Urinary bladder (tissue), 4 donors: ENCODE measurements around the gene HEMK1. TPM values are rescaled to one million over a fixed set of nuclear protein-coding genes. Genes with fewer than 3 reads are reported as not detected.

Experiments
- DNase-seq: peaks from one replicate; pipeline ENCODE4 v3.0.0-alpha.2; 2015; ENCODE audit errors: extremely low spot score
- H3K27ac ChIP-seq: one replicate; pipeline ENCODE4 v1.5.1; 2013; ENCODE audit warnings: low read depth, mild to moderate bottlenecking, moderate library complexity
- H3K36me3 ChIP-seq: one replicate; pipeline ENCODE4 v1.6.1; 2013; ENCODE audit warnings: mild to moderate bottlenecking, moderate library complexity; ENCODE audit not compliant: insufficient read depth
- H3K4me1 ChIP-seq: one replicate; pipeline ENCODE4 v1.6.1; 2013; ENCODE audit warnings: mild to moderate bottlenecking, moderate library complexity; ENCODE audit not compliant: insufficient read depth
- H3K4me3 ChIP-seq: one replicate; pipeline ENCODE4 v1.5.1; 2013; ENCODE audit warnings: low read depth, low read length
- WGBS: extraction: QIAGEN DNeasy Blood & Tissue Kit; methylation state at CpG from one replicate; pipeline ENCODE4 v1.1.7; 2013; 5-methylcytosine and 5-hydroxymethylcytosine counted together
- polyA plus RNA-seq: library from polyadenylated mRNA; stranded (reverse); fragments of 200-250 nt; gene quantifications from one replicate; pipeline ENCODE4 v1.2.3, GENCODE V29; 2013
- total RNA-seq: library from RNA; depleted of rRNA; stranded (reverse); fragments of >200 nt; gene quantifications from one replicate; pipeline ENCODE4 v1.2.3, GENCODE V29; 2014
- donor health status: healthy with polysubstance abuse.
- donor health status: healthy.

HEMK1 gene
- total and polyA plus RNA-seq, 2 donors = 15.0 to 17.6 TPM

DNA sequence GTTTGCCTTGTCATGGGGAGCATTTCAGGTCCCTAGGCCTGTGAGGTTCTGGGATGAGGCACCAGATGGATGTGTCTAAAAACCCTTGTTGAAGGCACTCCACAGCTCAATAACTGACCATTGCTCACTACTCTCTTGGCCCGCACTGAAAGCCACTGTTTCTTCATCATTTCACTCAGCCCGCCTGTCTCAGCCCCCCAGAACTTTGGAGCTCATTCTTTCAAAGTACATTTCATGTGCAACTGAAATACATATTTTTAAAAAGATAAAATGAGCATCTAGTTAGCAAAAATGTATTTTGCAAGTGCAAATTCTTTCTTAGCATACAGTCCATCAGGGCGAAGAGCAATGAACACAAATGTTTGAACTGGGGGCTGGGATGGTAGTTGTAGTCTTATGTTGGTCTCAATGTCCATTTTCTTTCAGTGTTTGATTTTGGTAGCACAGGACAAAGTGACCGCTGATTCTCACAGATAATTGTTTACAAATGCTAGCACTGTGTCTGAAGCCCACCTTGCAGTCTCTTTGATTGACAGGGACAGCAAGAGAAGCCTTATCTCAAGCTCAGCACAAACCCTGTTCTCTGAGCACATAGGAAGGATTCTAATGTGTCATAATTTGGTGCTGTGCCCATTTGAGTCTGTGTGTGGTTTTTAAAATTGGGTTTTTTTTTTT is 19.6 kb downstream of the HEMK1 start:
- Histone ChIP-seq H3K4me3 (no peak overlapping the region), H3K36me3 (no peaks in the 10 kb centered on the region), H3K4me1 (no peaks in the 10 kb centered on the region), H3K27ac (no peak overlapping the region)
- WGBS = 86% methylated on average over 4 of the region's 4 CpGs
- no peak for DNase-seq

DNA sequence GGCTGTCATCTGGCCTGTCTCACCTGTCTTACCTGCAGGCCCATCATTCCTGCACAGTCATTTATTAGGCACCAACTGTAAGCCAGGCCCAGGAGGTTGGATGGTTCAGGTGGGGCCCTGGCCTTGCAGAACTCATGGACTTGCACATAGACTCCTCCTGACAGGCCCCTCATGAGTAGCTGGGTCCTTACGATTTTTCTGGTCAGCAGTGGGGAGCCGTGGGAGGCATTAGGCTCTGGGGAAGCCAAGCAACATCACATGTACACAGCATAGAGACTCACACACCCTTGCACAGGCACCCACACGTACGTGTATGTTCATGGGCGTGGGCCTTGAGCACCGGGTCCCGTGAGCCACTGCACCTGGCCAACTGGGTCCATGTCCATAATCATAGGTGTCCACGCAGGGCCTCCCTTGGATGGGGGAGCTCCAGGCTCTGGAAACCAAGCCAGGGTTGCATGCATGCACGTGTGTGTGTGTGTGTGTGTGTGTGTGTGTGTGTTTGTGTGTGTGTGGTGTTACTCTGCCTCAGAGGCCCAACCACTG is 21.9 kb downstream of the HEMK1 start:
- DNase-seq = no peak
- H3K4me3 ChIP-seq = no peak overlapping the region
- H3K36me3 ChIP-seq = no peaks in the 10 kb centered on the region
- 61% methylated on average over 9 of the region's 9 CpGs for WGBS
- no peaks in the 10 kb centered on the region for H3K4me1 ChIP-seq
- no peak overlapping the region for H3K27ac ChIP-seq

- no peaks in the 10 kb centered on the region for H3K4me1 ChIP-seq
- no peak for DNase-seq
- WGBS = 46% methylated on average over 5 of the region's 5 CpGs
Measured at GRCh38 chr3:50592568-50592967, 23.2 kb downstream of the HEMK1 start.

GRCh38 chr3:50594253-50594785 is 25.0 kb downstream of the HEMK1 start:
- Histone ChIP-seq H3K4me1 (no peaks in the 10 kb centered on the region), H3K27ac (no peak overlapping the region), H3K4me3 (no peak overlapping the region), H3K36me3 (no peaks in the 10 kb centered on the region)
- 37% methylated on average over 2 of the region's 2 CpGs for WGBS
- DNase-seq = no peak

More at GRCh38 chr3:50592568-50592967, 23.2 kb downstream of the HEMK1 start:
- no peak overlapping the region for H3K27ac ChIP-seq
- H3K4me3 ChIP-seq = no peak overlapping the region
- no peaks in the 10 kb centered on the region for H3K36me3 ChIP-seq

GRCh38 chr3:50599115-50599715 is 29.9 kb downstream of the HEMK1 start:
- no peaks in the 10 kb centered on the region for H3K4me1 ChIP-seq
- H3K36me3 ChIP-seq = no peaks in the 10 kb centered on the region
- no peak overlapping the region for H3K4me3 ChIP-seq
- WGBS = 94% methylated on average over 6 of the region's 6 CpGs
- no peak for DNase-seq
- H3K27ac ChIP-seq = no peak overlapping the region

DNA sequence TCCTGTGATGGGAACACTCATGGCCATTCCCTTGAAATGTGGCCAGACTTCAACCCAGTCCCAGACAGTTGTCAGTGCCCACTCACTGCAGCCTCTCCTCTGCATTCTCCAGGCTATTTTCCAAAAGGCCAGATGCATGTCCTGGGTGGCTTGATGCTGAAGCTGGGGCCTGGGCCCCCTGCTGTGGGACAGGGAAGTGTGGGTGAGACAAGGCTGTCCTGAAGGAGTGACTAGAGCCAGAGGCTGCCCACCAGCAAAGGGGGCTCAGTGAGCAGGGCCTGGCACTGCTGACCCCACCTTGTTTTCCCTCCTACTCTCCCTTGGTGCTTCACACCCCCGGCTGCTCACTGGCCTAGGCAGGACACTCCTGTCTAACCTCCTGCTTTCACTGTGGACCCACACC is 30.4 kb downstream of the HEMK1 start:
- H3K27ac ChIP-seq = no peak overlapping the region
- no peaks in the 10 kb centered on the region for H3K4me1 ChIP-seq
- no peaks in the 10 kb centered on the region for H3K36me3 ChIP-seq
- no peak overlapping the region for H3K4me3 ChIP-seq
- 79% methylated on average over 1 of the region's 1 CpG for WGBS
- no peak for DNase-seq

DNA sequence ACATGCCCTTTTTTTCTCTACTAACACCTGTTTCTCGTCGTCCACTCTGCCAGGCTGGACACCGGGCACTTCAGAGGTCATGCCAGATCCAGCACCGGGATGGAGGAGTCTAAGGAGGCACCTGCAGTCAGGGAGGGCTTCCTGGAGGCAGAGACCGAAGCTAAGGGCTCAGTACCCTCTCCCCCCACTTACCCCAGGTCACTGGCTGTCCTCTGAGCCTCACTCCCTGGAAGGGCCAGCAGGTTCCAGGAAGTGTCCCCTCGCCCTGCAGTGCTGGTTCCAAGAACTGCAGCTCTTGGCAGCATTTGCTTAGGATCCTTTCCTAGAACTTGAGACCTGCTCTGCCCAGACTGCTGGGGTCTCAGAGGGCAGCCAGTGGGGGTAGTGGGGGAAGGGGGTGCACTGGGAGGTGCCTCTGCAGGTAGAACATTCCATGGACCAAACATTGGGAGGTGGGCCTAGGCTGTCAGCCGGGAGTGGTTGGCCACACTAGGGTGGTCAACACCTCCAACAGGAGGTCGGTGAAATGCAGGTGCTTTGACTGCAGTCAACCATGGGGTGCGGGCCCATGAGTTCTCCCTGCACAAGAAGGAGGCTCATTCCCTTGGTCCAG is 30.9 kb downstream of the HEMK1 start:
- no peak for DNase-seq
- no peaks in the 10 kb centered on the region for H3K4me1 ChIP-seq
- no peaks in the 10 kb centered on the region for H3K36me3 ChIP-seq
- WGBS = 77% methylated on average over 9 of the region's 9 CpGs
- H3K27ac ChIP-seq = peak overlapping the region; percentile 77
- H3K4me3 ChIP-seq = no peak overlapping the region

DNA sequence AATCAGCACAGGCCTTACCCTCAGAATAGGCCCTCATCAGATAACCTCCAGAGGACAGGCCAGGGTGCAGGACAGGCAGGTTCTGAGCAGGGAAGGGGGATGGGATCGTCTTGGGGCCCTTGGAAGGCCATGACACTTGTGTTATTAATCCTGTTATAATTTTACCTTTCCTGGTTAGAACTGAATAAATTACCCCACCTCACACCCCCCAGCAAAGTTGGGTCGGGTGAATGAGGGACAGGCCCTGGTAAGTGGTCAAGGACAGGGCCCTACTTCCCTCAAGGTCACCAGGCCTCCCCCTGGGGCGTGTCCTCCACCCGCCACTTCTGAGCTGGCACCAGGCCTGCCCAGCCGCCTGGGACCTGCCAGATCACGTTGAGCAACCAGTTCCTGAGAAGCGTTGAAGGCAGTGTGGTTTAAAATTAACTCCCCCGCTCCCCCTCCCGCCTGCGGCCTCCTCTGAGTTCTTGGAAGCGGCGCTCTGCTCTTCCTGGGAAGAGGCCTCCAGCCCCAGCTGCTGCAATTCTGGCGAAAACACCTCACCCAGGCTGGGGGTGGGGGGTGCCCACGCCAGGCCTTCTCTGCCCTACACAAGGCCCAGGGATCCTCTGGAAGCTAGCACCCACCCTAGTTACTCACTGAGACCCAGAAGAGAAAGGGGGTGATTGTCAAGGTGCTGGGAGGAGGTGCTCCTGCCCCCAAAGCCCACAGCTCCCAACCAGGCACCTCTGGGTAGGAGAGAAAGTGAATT is 31.7 kb downstream of the HEMK1 start:
- Histone ChIP-seq H3K36me3 (no peaks in the 10 kb centered on the region), H3K27ac (peak overlapping the region; percentile 95), H3K4me3 (no peak overlapping the region), H3K4me1 (no peaks in the 10 kb centered on the region)
- peak; percentile 85 for DNase-seq
- WGBS = 2% methylated on average over 14 of the region's 14 CpGs

- 70% methylated on average over 9 of the region's 9 CpGs for WGBS
- Histone ChIP-seq H3K4me3 (no peak overlapping the region), H3K36me3 (no peaks in the 10 kb centered on the region), H3K27ac (peak overlapping the region; percentile 95), H3K4me1 (no peaks in the 10 kb centered on the region)
- no peak for DNase-seq
Measured at GRCh38 chr3:50602595-50603191, 33.4 kb downstream of the HEMK1 start.

GRCh38 chr3:50603261-50604109 is 34.2 kb downstream of the HEMK1 start:
- 68% methylated on average over 4 of the region's 4 CpGs for WGBS
- no peak for DNase-seq

DNA sequence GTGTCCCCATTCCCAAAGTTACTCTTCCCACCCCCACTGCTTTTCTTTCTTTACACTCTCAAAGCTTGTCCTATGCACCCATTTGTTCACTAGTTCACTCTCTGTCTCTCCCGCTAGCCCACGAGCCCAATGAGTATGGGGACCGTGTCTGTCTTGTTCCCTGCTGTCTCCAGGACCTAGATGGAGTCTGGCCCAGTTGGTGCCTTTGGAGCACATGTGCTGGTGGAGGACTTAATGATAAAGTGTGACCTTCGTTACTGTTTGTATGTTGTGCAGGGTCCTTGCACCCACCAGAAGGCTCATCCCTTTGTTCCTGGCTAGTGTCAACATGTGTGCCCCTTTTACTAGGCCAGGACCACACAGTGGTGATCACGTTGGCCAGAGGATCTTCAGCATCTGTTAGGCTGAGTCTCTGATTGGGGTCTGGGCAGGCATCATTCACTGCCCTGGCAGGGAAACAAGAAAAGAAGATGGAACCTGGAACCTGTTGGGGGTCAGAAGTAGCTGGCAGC is 34.8 kb downstream of the HEMK1 start:
- no peak overlapping the region for H3K27ac ChIP-seq
- WGBS = 81% methylated on average over 5 of the region's 5 CpGs
- no peaks in the 10 kb centered on the region for H3K4me1 ChIP-seq
- no peaks in the 10 kb centered on the region for H3K36me3 ChIP-seq
- no peak overlapping the region for H3K4me3 ChIP-seq
- DNase-seq = no peak

More at GRCh38 chr3:50603261-50604109, 34.2 kb downstream of the HEMK1 start:
- no peaks in the 10 kb centered on the region for H3K4me1 ChIP-seq
- H3K27ac ChIP-seq = peak overlapping the region; percentile 95
- no peaks in the 10 kb centered on the region for H3K36me3 ChIP-seq
- H3K4me3 ChIP-seq = no peak overlapping the region
